Measurements from ENCODE around the gene ZNF681.

The ZNF681 gene

GRCh38 chr19:23718802-23719201 is 39.9 kb downstream of the ZNF681 start:
- Histone ChIP-seq H3K14ac (ENCODE audit: low read length in 2 of 2) (no peak overlapping the region), H3K36me3 (ENCODE audit: control insufficient read depth in 1 of 2, insufficient read depth in 2 of 2, low read depth in 1 of 2, low read length in 2 of 2) (no peaks in the 10 kb centered on the region), H3K27ac (ENCODE audit: low read length, poor library complexity, severe bottlenecking) (no peak overlapping the region), H2BK15ac (ENCODE audit: low read depth, poor library complexity, severe bottlenecking) (no peak overlapping the region), H3K4ac (ENCODE audit: low read depth in 1 of 2, low read length in 2 of 2) (no peak overlapping the region), H2BK5ac (ENCODE audit: low read depth, low read length, poor library complexity, severe bottlenecking) (no peak overlapping the region), H4K91ac (ENCODE audit: low read length) (no peak overlapping the region), H3K23ac (ENCODE audit: low read length in 2 of 2) (no peak overlapping the region), H2AK5ac (ENCODE audit: low read length, severe bottlenecking) (no peak overlapping the region), H2AFZ (ENCODE audit: low read depth, low read length) (no peak overlapping the region), H3K4me3 (ENCODE audit: insufficient read depth in 1 of 2, low read depth in 1 of 2, low read length in 2 of 2) (no peak overlapping the region), H2BK120ac (ENCODE audit: low read depth, low read length) (no peak overlapping the region), H3K9me3 (ENCODE audit: control insufficient read depth, low read length) (peaks cover 20% of the 10 kb centered on the region), H2BK12ac (ENCODE audit: low read length in 2 of 2) (no peak overlapping the region), H4K8ac (ENCODE audit: low read length) (no peak overlapping the region), H3K27me3 (ENCODE audit: control insufficient read depth in 1 of 2, insufficient read depth in 1 of 2, low read length in 2 of 2) (no peaks in the 10 kb centered on the region), H3K18ac (ENCODE audit: low read depth in 1 of 2, low read length in 2 of 2) (no peak overlapping the region), H3K9ac (ENCODE audit: low read length) (no peak overlapping the region), H3K4me2 (ENCODE audit: low read length, poor library complexity, severe bottlenecking) (no peak overlapping the region), H3K4me1 (ENCODE audit: control insufficient read depth, insufficient read depth, low read depth, low read length) (no peaks in the 10 kb centered on the region), H3K79me1 (replicated peaks; ENCODE audit: low read length, poor library complexity, severe bottlenecking) (no peaks in the 10 kb centered on the region)
- no peak for DNase-seq
- WGBS = 46% methylated on average over 10 of the region's 12 CpGs

GRCh38 chr19:23716792-23717191 is 41.9 kb downstream of the ZNF681 start:
- H3K36me3 ChIP-seq (ENCODE audit: control insufficient read depth in 1 of 2, insufficient read depth in 2 of 2, low read depth in 1 of 2, low read length in 2 of 2) = no peaks in the 10 kb centered on the region
- H3K14ac ChIP-seq (ENCODE audit: low read length in 2 of 2) = no peak overlapping the region
- H3K4ac ChIP-seq (ENCODE audit: low read depth in 1 of 2, low read length in 2 of 2) = no peak overlapping the region
- DNase-seq = no peak
- no peak overlapping the region for H4K8ac ChIP-seq (ENCODE audit: low read length)
- H3K18ac ChIP-seq (ENCODE audit: low read depth in 1 of 2, low read length in 2 of 2) = no peak overlapping the region
- H3K9ac ChIP-seq (ENCODE audit: low read length) = no peak overlapping the region
- no peak overlapping the region for H2BK12ac ChIP-seq (ENCODE audit: low read length in 2 of 2)
- no peak overlapping the region for H3K4me2 ChIP-seq (ENCODE audit: low read length, poor library complexity, severe bottlenecking)
- H3K23ac ChIP-seq (ENCODE audit: low read length in 2 of 2) = no peak overlapping the region
- no peaks in the 10 kb centered on the region for H3K4me1 ChIP-seq (ENCODE audit: control insufficient read depth, insufficient read depth, low read depth, low read length)
- no peak overlapping the region for H2AK5ac ChIP-seq (ENCODE audit: low read length, severe bottlenecking)
- H3K9me3 ChIP-seq (ENCODE audit: control insufficient read depth, low read length) = peaks cover 18% of the 10 kb centered on the region
- H2AFZ ChIP-seq (ENCODE audit: low read depth, low read length) = no peak overlapping the region
- H2BK5ac ChIP-seq (ENCODE audit: low read depth, low read length, poor library complexity, severe bottlenecking) = no peak overlapping the region
- H2BK120ac ChIP-seq (ENCODE audit: low read depth, low read length) = no peak overlapping the region
- H3K27me3 ChIP-seq (ENCODE audit: control insufficient read depth in 1 of 2, insufficient read depth in 1 of 2, low read length in 2 of 2) = no peaks in the 10 kb centered on the region
- H4K91ac ChIP-seq (ENCODE audit: low read length) = no peak overlapping the region
- no peaks in the 10 kb centered on the region for H3K79me1 ChIP-seq (replicated peaks; ENCODE audit: low read length, poor library complexity, severe bottlenecking)
- H3K27ac ChIP-seq (ENCODE audit: low read length, poor library complexity, severe bottlenecking) = no peak overlapping the region
- H3K4me3 ChIP-seq (ENCODE audit: insufficient read depth in 1 of 2, low read depth in 1 of 2, low read length in 2 of 2) = no peak overlapping the region
- H2BK15ac ChIP-seq (ENCODE audit: low read depth, poor library complexity, severe bottlenecking) = no peak overlapping the region

GRCh38 chr19:23709347-23709746 is 49.3 kb downstream of the ZNF681 start:
- WGBS = 13% methylated on average over 2 of the region's 2 CpGs

GRCh38 chr19:23706657-23707056 is 52.0 kb downstream of the ZNF681 start:
- Histone ChIP-seq H2BK5ac (ENCODE audit: low read depth, low read length, poor library complexity, severe bottlenecking) (no peak overlapping the region), H2BK12ac (ENCODE audit: low read length in 2 of 2) (no peak overlapping the region), H3K4me3 (ENCODE audit: insufficient read depth in 1 of 2, low read depth in 1 of 2, low read length in 2 of 2) (no peak overlapping the region), H3K27me3 (ENCODE audit: control insufficient read depth in 1 of 2, insufficient read depth in 1 of 2, low read length in 2 of 2) (no peaks in the 10 kb centered on the region), H2AFZ (ENCODE audit: low read depth, low read length) (no peak overlapping the region), H3K18ac (ENCODE audit: low read depth in 1 of 2, low read length in 2 of 2) (no peak overlapping the region), H4K91ac (ENCODE audit: low read length) (no peak overlapping the region), H2BK15ac (ENCODE audit: low read depth, poor library complexity, severe bottlenecking) (no peak overlapping the region), H3K4me2 (ENCODE audit: low read length, poor library complexity, severe bottlenecking) (no peak overlapping the region), H2BK120ac (ENCODE audit: low read depth, low read length) (no peak overlapping the region), H3K9me3 (ENCODE audit: control insufficient read depth, low read length) (peaks cover 15% of the 10 kb centered on the region), H3K23ac (ENCODE audit: low read length in 2 of 2) (no peak overlapping the region), H3K4me1 (ENCODE audit: control insufficient read depth, insufficient read depth, low read depth, low read length) (no peaks in the 10 kb centered on the region), H3K4ac (ENCODE audit: low read depth in 1 of 2, low read length in 2 of 2) (no peak overlapping the region), H2AK5ac (ENCODE audit: low read length, severe bottlenecking) (no peak overlapping the region), H4K8ac (ENCODE audit: low read length) (no peak overlapping the region), H3K9ac (ENCODE audit: low read length) (no peak overlapping the region), H3K27ac (ENCODE audit: low read length, poor library complexity, severe bottlenecking) (no peak overlapping the region), H3K36me3 (ENCODE audit: control insufficient read depth in 1 of 2, insufficient read depth in 2 of 2, low read depth in 1 of 2, low read length in 2 of 2) (no peaks in the 10 kb centered on the region), H3K79me1 (replicated peaks; ENCODE audit: low read length, poor library complexity, severe bottlenecking) (no peaks in the 10 kb centered on the region), H3K14ac (ENCODE audit: low read length in 2 of 2) (no peak overlapping the region)
- 71% methylated on average over 1 of the region's 1 CpG for WGBS
- no peak for DNase-seq

More at GRCh38 chr19:23709347-23709746, 49.3 kb downstream of the ZNF681 start:
- Histone ChIP-seq H3K4me2 (ENCODE audit: low read length, poor library complexity, severe bottlenecking) (no peak overlapping the region), H3K23ac (ENCODE audit: low read length in 2 of 2) (no peak overlapping the region), H3K79me1 (replicated peaks; ENCODE audit: low read length, poor library complexity, severe bottlenecking) (no peaks in the 10 kb centered on the region), H3K27ac (ENCODE audit: low read length, poor library complexity, severe bottlenecking) (no peak overlapping the region), H3K14ac (ENCODE audit: low read length in 2 of 2) (no peak overlapping the region), H2AK5ac (ENCODE audit: low read length, severe bottlenecking) (no peak overlapping the region), H2BK120ac (ENCODE audit: low read depth, low read length) (no peak overlapping the region), H3K9me3 (ENCODE audit: control insufficient read depth, low read length) (peaks cover 7% of the 10 kb centered on the region), H2AFZ (ENCODE audit: low read depth, low read length) (no peak overlapping the region), H2BK15ac (ENCODE audit: low read depth, poor library complexity, severe bottlenecking) (no peak overlapping the region), H3K4me1 (ENCODE audit: control insufficient read depth, insufficient read depth, low read depth, low read length) (no peaks in the 10 kb centered on the region), H4K91ac (ENCODE audit: low read length) (no peak overlapping the region), H3K4me3 (ENCODE audit: insufficient read depth in 1 of 2, low read depth in 1 of 2, low read length in 2 of 2) (no peak overlapping the region), H4K8ac (ENCODE audit: low read length) (no peak overlapping the region), H3K4ac (ENCODE audit: low read depth in 1 of 2, low read length in 2 of 2) (no peak overlapping the region), H3K9ac (ENCODE audit: low read length) (no peak overlapping the region), H2BK12ac (ENCODE audit: low read length in 2 of 2) (no peak overlapping the region), H3K27me3 (ENCODE audit: control insufficient read depth in 1 of 2, insufficient read depth in 1 of 2, low read length in 2 of 2) (no peaks in the 10 kb centered on the region), H3K18ac (ENCODE audit: low read depth in 1 of 2, low read length in 2 of 2) (no peak overlapping the region), H2BK5ac (ENCODE audit: low read depth, low read length, poor library complexity, severe bottlenecking) (no peak overlapping the region), H3K36me3 (ENCODE audit: control insufficient read depth in 1 of 2, insufficient read depth in 2 of 2, low read depth in 1 of 2, low read length in 2 of 2) (no peaks in the 10 kb centered on the region)
- DNase-seq = no peak

Data from mesenchymal stem cell (in vitro differentiated cells and primary cell).